SK-N-SH (cell line): ENCODE data around the gene MTREX. TPM values are rescaled to one million over a fixed set of nuclear protein-coding genes. Genes with fewer than 3 reads are reported as not detected.

Experiments used
- polyA plus RNA-seq, 3 experiments: library from polyadenylated mRNA; depleted of rRNA; stranded (reverse); fragments of >200 nt; gene quantifications; 2 replicates each; pipeline ENCODE4 v1.2.3, GENCODE V29; 2012

The MTREX gene
- polyA plus RNA-seq, 1 of the 3 experiments (the other 2 are of a cell fraction): 11.2 TPM

Other genes with a start within 250 kb of the MTREX start
- gene GZMA, start 205.3 kb upstream of the MTREX start, polyA plus RNA-seq (2012; rRNA removed): 0.07 TPM in 1 of 2 replicates, not detected in the other
- 30.1 and 44.2 TPM in 2 replicates for gene GPX8, start 147.8 kb upstream of the MTREX start, polyA plus RNA-seq (2012; rRNA removed)
- 0.03 TPM in 2 replicates for gene CDC20B, start 134.8 kb upstream of the MTREX start, polyA plus RNA-seq (2012; rRNA removed)
- not detected in 2 replicates for gene MCIDAS, start 80.7 kb upstream of the MTREX start, polyA plus RNA-seq (2012; rRNA removed)
- not detected in 2 replicates for gene CCNO, start 74.4 kb upstream of the MTREX start, polyA plus RNA-seq (2012; rRNA removed)
- 2.1 and 2.2 TPM in 2 replicates for gene DHX29, start 295 bp upstream of the MTREX start, polyA plus RNA-seq (2012; rRNA removed)
- 32.8 and 37.5 TPM in 2 replicates for gene PLPP1, start 227.0 kb downstream of the MTREX start, polyA plus RNA-seq (2012; rRNA removed)